Astrocyte of the cerebellum (primary cell): ENCODE measurements around the gene DNASE1L3.
A peak's percentile ranks its signal among the peaks of the same experiment; 100 is the strongest.
"Not testable (repeated sequence)": the region's sequence is repeated elsewhere in the genome, so short reads cannot be mapped to it uniquely, and the experiment has no call there.

Experiments used
- DNase-seq: peaks from one replicate; pipeline ENCODE4 v3.0.0-alpha.2; 2011; ENCODE audit warnings: low read depth
- H3K4me3 ChIP-seq: 2 replicates; pipeline ENCODE4 v1.5.1; 2011; ENCODE audit warnings: mild to moderate bottlenecking, low read depth, low read length, moderate library complexity
- CTCF ChIP-seq: IDR thresholded peaks from 2 replicates; pipeline ENCODE4 v1.5.1; 2012; ENCODE audit warnings: low read length, low read depth, moderate library complexity, mild to moderate bottlenecking; ENCODE audit errors: missing control alignments
- in situ Hi-C: cut with HindIII; loops from 2 replicates; pipeline ENCODE4 v1.10.0; 2017; ENCODE audit warnings: low sequenced_read_pairs

Gene DNASE1L3

GRCh38 chr3:58251631-58252035 is 40.9 kb upstream of the DNASE1L3 start:
- in situ Hi-C loops, result no loop called here
- H3K4me3 ChIP-seq, result no peak overlapping the region
- DNase-seq, result no peak
- no peak for TF ChIP-seq CTCF

GRCh38 chr3:58250093-58250707 is 39.4 kb upstream of the DNASE1L3 start:
- TF ChIP-seq CTCF, result no peak

GRCh38 chr3:58249358-58250092 is 38.8 kb upstream of the DNASE1L3 start:
- in situ Hi-C loops, result no loop called here
- H3K4me3 ChIP-seq, result no peak overlapping the region
- TF ChIP-seq CTCF, result peak; percentile 57
- no peak for DNase-seq

More at GRCh38 chr3:58250093-58250707, 39.4 kb upstream of the DNASE1L3 start:
- DNase-seq, result no peak
- no peak overlapping the region for H3K4me3 ChIP-seq
- in situ Hi-C loops, result no loop called here

GRCh38 chr3:58246148-58247047 is 35.6 kb upstream of the DNASE1L3 start:
- in situ Hi-C loops, result no loop called here
- no peak for TF ChIP-seq CTCF
- H3K4me3 ChIP-seq, result no peak overlapping the region
- no peak for DNase-seq

GRCh38 chr3:58243976-58244585 is 33.3 kb upstream of the DNASE1L3 start:
- no peak overlapping the region for H3K4me3 ChIP-seq
- DNase-seq, result no peak
- TF ChIP-seq CTCF, result no peak
- in situ Hi-C loops, result no loop called here

GRCh38 chr3:58242860-58243259 is 32.1 kb upstream of the DNASE1L3 start:
- H3K4me3 ChIP-seq, DNase-seq, in situ Hi-C loops: not testable (repeated sequence)
